Measurements from ENCODE around the gene ZNF319. TPM values are rescaled to one million over a fixed set of nuclear protein-coding genes. Genes with fewer than 3 reads are reported as not detected.

Gene ZNF319
- total RNA-seq, 2 donors from 2014 or later: 3.3 to 4.7 TPM

GRCh38 chr16:57977418-57978069 is 22.9 kb downstream of the ZNF319 start:
- intact Hi-C loops (cut with DNase I): no loop called here
- TF ChIP-seq POLR2A (IDR thresholded peaks at IDR 0.05): no peak
- TF ChIP-seq, protein P1, sequence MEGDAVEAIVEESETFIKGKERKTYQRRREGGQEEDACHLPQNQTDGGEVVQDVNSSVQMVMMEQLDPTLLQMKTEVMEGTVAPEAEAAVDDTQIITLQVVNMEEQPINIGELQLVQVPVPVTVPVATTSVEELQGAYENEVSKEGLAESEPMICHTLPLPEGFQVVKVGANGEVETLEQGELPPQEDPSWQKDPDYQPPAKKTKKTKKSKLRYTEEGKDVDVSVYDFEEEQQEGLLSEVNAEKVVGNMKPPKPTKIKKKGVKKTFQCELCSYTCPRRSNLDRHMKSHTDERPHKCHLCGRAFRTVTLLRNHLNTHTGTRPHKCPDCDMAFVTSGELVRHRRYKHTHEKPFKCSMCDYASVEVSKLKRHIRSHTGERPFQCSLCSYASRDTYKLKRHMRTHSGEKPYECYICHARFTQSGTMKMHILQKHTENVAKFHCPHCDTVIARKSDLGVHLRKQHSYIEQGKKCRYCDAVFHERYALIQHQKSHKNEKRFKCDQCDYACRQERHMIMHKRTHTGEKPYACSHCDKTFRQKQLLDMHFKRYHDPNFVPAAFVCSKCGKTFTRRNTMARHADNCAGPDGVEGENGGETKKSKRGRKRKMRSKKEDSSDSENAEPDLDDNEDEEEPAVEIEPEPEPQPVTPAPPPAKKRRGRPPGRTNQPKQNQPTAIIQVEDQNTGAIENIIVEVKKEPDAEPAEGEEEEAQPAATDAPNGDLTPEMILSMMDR (IDR thresholded peaks at IDR 0.05): no peak
- no peak overlapping the region for H3K27ac ChIP-seq
- H3K36me3 ChIP-seq (replicated peaks in 1 of 2; ENCODE audit: insufficient read depth in 1 of 2, low read depth in 2 of 2): no peaks in the 10 kb centered on the region
- H3K9me3 ChIP-seq: no peaks in the 10 kb centered on the region
- no peaks in the 10 kb centered on the region for H3K27me3 ChIP-seq
- H3K4me3 ChIP-seq: no peak overlapping the region
- no peak for DNase-seq
- ATAC-seq: no peak
- WGBS, 2 donors: 77 to 81% methylated on average over 9 to 11 of the region's 12 CpGs
- no peaks in the 10 kb centered on the region for H3K4me1 ChIP-seq

DNA sequence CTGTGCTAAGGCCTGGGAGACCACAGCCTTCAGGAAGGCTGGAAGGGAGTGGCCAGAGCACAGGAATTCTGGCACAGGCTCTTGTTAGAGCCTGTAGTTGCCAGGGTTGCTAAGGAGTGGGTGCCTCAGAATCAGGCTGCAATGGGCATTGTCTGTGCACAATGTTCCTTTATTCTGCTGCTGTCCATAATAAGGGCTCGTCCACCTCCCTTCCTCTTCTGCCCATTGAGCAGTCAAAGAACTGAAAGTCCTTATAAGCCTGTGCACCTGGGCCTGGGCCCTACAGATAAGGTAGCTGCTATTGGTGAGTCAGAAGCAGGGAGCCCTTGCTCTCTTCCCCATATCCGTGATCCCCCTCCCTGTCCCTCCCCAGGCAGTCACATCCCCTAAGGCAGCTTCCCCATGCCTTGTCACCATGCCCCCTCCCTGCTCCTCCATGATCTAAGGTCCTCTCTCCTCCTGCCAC is 24.1 kb downstream of the ZNF319 start:
- DNase-seq: no peak
- Histone ChIP-seq H3K36me3 (replicated peaks in 1 of 2; ENCODE audit: insufficient read depth in 1 of 2, low read depth in 2 of 2) (no peaks in the 10 kb centered on the region), H3K4me1 (no peaks in the 10 kb centered on the region), H3K4me3 (no peak overlapping the region), H3K27me3 (no peaks in the 10 kb centered on the region), H3K9me3 (no peaks in the 10 kb centered on the region), H3K27ac (no peak overlapping the region)
- peak; percentile 65 for ATAC-seq
- intact Hi-C loops (cut with DNase I): no loop called here
- WGBS, 2 donors: 60 to 70% methylated on average over 2 of the region's 2 CpGs
- no peak for TF ChIP-seq POLR2A (IDR thresholded peaks at IDR 0.05)
- TF ChIP-seq, protein P1 (IDR thresholded peaks at IDR 0.05): no peak

DNA sequence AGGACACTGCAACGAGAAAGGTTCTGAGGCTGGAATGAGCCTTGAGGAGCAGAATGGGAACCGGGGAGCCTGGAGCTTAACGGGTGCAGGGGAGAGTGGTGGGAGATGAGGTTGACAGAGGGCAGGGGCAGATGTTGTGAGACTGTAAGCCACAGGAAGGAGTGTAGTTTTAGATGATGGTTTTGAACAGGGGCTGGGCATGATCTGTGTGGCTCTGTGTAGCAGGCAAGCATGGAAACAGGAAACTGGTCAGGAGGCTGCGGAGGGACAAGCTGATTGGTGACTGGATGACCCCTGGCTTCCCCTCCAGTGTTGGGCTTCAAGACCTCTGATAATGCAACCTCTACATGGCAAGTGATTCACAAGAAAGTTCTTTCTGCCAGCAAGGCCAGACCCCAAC is 28.2 kb downstream of the ZNF319 start:
- TF ChIP-seq, protein P1 (IDR thresholded peaks at IDR 0.05): no peak
- TF ChIP-seq POLR2A (IDR thresholded peaks at IDR 0.05): no peak
- WGBS, 2 donors: 73 to 79% methylated on average over 4 of the region's 4 CpGs
- no peaks in the 10 kb centered on the region for H3K4me1 ChIP-seq
- H3K36me3 ChIP-seq (replicated peaks in 1 of 2; ENCODE audit: insufficient read depth in 1 of 2, low read depth in 2 of 2): no peaks in the 10 kb centered on the region
- no peaks in the 10 kb centered on the region for H3K27me3 ChIP-seq
- ATAC-seq (no peak), DNase-seq (no peak)
- H3K4me3 ChIP-seq: no peak overlapping the region
- intact Hi-C loops (cut with DNase I): no loop called here
- H3K9me3 ChIP-seq: no peaks in the 10 kb centered on the region
- no peak overlapping the region for H3K27ac ChIP-seq

- no peak overlapping the region for H3K27ac ChIP-seq
- no peaks in the 10 kb centered on the region for H3K4me1 ChIP-seq
- intact Hi-C loops (cut with DNase I): no loop called here
- no peak for DNase-seq
- no peaks in the 10 kb centered on the region for H3K9me3 ChIP-seq
- no peaks in the 10 kb centered on the region for H3K36me3 ChIP-seq (replicated peaks in 1 of 2; ENCODE audit: insufficient read depth in 1 of 2, low read depth in 2 of 2)
- no peak for ATAC-seq
- TF ChIP-seq POLR2A (IDR thresholded peaks at IDR 0.05): no peak
- TF ChIP-seq, protein P1 (IDR thresholded peaks at IDR 0.05): no peak
- WGBS, 2 donors: 83 to 85% methylated on average over 1 of the region's 1 CpG
- no peaks in the 10 kb centered on the region for H3K27me3 ChIP-seq
- H3K4me3 ChIP-seq: no peak overlapping the region
Measured at GRCh38 chr16:57971848-57972247, 28.6 kb downstream of the ZNF319 start.

DNA sequence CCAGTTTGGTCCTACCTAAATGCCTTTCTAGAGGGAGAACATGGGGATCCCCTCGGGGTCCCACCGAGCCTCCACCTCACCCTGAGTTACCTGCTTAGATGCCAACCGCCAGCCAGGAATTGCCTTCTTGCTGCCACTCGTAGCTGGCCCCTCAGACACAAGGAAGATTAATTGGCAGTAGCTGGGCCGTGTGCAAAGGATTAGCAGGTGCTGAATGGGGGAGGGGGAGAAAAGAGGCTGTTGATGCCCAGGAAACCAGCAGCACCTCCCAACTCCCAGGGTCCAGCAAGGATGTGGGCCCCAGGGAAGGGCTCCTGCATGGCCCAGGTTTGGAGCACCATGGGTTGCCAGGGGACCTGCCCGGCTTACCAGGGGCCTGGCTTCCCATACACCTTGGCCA is 29.5 kb downstream of the ZNF319 start, which contains the start of gene CNGB1:
TSS of gene CNGB1 (minus strand) at position 159 of the 400 bp plus-strand sequence. CDS start 3,842 bp downstream, outside the sequence.
- ATAC-seq: no peak
- TF ChIP-seq POLR2A (IDR thresholded peaks at IDR 0.05): no peak
- TF ChIP-seq, protein P1 (IDR thresholded peaks at IDR 0.05): no peak
- Histone ChIP-seq H3K27me3 (no peaks in the 10 kb centered on the region), H3K36me3 (replicated peaks in 1 of 2; ENCODE audit: insufficient read depth in 1 of 2, low read depth in 2 of 2) (no peaks in the 10 kb centered on the region), H3K9me3 (no peaks in the 10 kb centered on the region), H3K4me3 (no peak within 1 kb of the TSS), H3K27ac (no peak within 1 kb of the TSS), H3K4me1 (no peaks in the 10 kb centered on the region)
- no peak for DNase-seq
- 61 to 70% methylated on average over 3 to 6 of the region's 6 CpGs for WGBS, 2 donors
- intact Hi-C loops (cut with DNase I): no loop called here
